Liver (tissue), 9 donors: ENCODE measurements around the gene CBX2. TPM values are rescaled to one million over a fixed set of nuclear protein-coding genes. Genes with fewer than 3 reads are reported as not detected.

ENCODE experiments used
- DNase-seq: peaks from one replicate; pipeline ENCODE4 v3.0.0-alpha.2; 2017; ENCODE audit warnings: low spot score
- H3K27ac ChIP-seq, 2 donors: one replicate each; pipeline ENCODE4 v1.7.0; 2013; ENCODE audit warnings: inconsistent platforms in 2 of 2, low read length in 2 of 2, control low read depth in 1 of 2, low read depth in 1 of 2, mild to moderate bottlenecking in 1 of 2
- H3K27me3 ChIP-seq, 4 donors: one replicate each; pipeline versions ENCODE4 v1.6.1 to v1.7.0; 2013; ENCODE audit warnings: low read length in 3 of 4, inconsistent platforms in 1 of 4, mild to moderate bottlenecking in 1 of 4, moderate library complexity in 1 of 4; ENCODE audit not compliant: control insufficient read depth in 4 of 4, insufficient read depth in 4 of 4
- H3K36me3 ChIP-seq, 4 donors: one replicate each; pipeline versions ENCODE4 v1.6.1 to v1.7.0; 2013; ENCODE audit warnings: low read length in 3 of 4, mild to moderate bottlenecking in 3 of 4, low read depth in 1 of 4, moderate library complexity in 1 of 4; ENCODE audit not compliant: control insufficient read depth in 4 of 4, insufficient read depth in 3 of 4
- H3K4me1 ChIP-seq, 4 donors: one replicate each; pipeline versions ENCODE4 v1.6.1 to v1.7.0; 2013; ENCODE audit warnings: low read length in 3 of 4, mild to moderate bottlenecking in 3 of 4, moderate library complexity in 1 of 4; ENCODE audit not compliant: control insufficient read depth in 4 of 4, insufficient read depth in 4 of 4
- H3K4me3 ChIP-seq, 3 donors: one replicate each; pipeline versions ENCODE4 v1.6.1 to v1.7.0; 2013; ENCODE audit warnings: low read length in 3 of 3, control low read depth in 1 of 3, low read depth in 1 of 3, mild to moderate bottlenecking in 1 of 3
- H3K9ac ChIP-seq, 2 donors: one replicate each; pipeline ENCODE4 v1.7.0; 2013; ENCODE audit warnings: low read length in 2 of 2, mild to moderate bottlenecking in 2 of 2, moderate library complexity in 2 of 2, control low read depth in 1 of 2, low read depth in 1 of 2
- H3K9me3 ChIP-seq, 4 donors: one replicate each; pipeline versions ENCODE4 v1.6.1 to v1.7.0; 2013; ENCODE audit warnings: low read length in 3 of 4; ENCODE audit not compliant: control insufficient read depth in 4 of 4
- EGR1 ChIP-seq, 2 donors: IDR thresholded peaks; 2 replicates each; pipeline ENCODE4 v1.6.1; 2016 to 2018; ENCODE audit warnings: antibody characterized with exemption in 2 of 2, low read depth in 2 of 2
- FOXA1 ChIP-seq: IDR thresholded peaks from 2 replicates; pipeline ENCODE4 v1.6.1; 2016; ENCODE audit warnings: antibody characterized with exemption
- GABPA ChIP-seq, 2 donors: IDR thresholded peaks in 1 of 2; conservative IDR thresholded peaks in 1 of 2; 2 replicates each; pipeline ENCODE4 v1.6.1; 2016; ENCODE audit warnings: antibody characterized with exemption in 2 of 2, mild to moderate bottlenecking in 1 of 2, moderate library complexity in 1 of 2
- HNF4A ChIP-seq, 2 donors: conservative IDR thresholded peaks; 2 replicates each; pipeline ENCODE4 v1.6.1; 2016; ENCODE audit warnings: antibody characterized with exemption in 2 of 2, mild to moderate bottlenecking in 2 of 2
- HNF4G ChIP-seq: IDR thresholded peaks from 2 replicates; pipeline ENCODE4 v1.6.1; 2016; ENCODE audit warnings: antibody characterized with exemption
- JUND ChIP-seq, 2 donors: IDR thresholded peaks; 2 replicates each; pipeline ENCODE4 v1.6.1; 2016; ENCODE audit warnings: antibody characterized with exemption in 2 of 2
- NR2F2 ChIP-seq: IDR thresholded peaks from 2 replicates; pipeline ENCODE4 v1.6.1; 2016; ENCODE audit warnings: antibody characterized with exemption
- RXRA ChIP-seq, 2 donors: IDR thresholded peaks; 2 replicates each; pipeline ENCODE4 v1.6.1; 2017 to 2018; ENCODE audit warnings: antibody characterized with exemption in 2 of 2, mild to moderate bottlenecking in 1 of 2
- SP1 ChIP-seq: IDR thresholded peaks from 2 replicates; pipeline ENCODE4 v1.6.1; 2018; ENCODE audit warnings: antibody characterized with exemption, mild to moderate bottlenecking
- TAF1 ChIP-seq: conservative IDR thresholded peaks from 2 replicates; pipeline ENCODE4 v1.6.1; 2016; ENCODE audit warnings: antibody characterized with exemption, mild to moderate bottlenecking
- YY1 ChIP-seq: IDR thresholded peaks from 2 replicates; pipeline ENCODE4 v1.6.1; 2016; ENCODE audit warnings: antibody characterized with exemption, mild to moderate bottlenecking
- WGBS: extraction: QIAGEN DNeasy Blood & Tissue Kit; methylation state at CpG from one replicate; pipeline ENCODE4 v1.1.7; 2013; 5-methylcytosine and 5-hydroxymethylcytosine counted together
- polyA plus RNA-seq, 2 donors: library from polyadenylated mRNA; stranded (reverse) in 1 of 2; unstranded in 1 of 2; fragments of 200-250 nt in 1 of 2; fragments of >200 nt in 1 of 2; fragmentation: Nextera tagmentation in 1 of 2; extraction: Ambion mirVana in 1 of 2; gene quantifications; one replicate each; pipeline versions ENCODE4 v1.2.1 to v1.2.3, GENCODE V29; 2013 to 2015
- total RNA-seq, 2 donors: library from RNA; depleted of rRNA; stranded (reverse); fragments of >200 nt; gene quantifications; one replicate each; pipeline ENCODE4 v1.2.3, GENCODE V29; 2014
- TF ChIP-seq, protein P1 (sequence below): IDR thresholded peaks from 2 replicates; pipeline ENCODE4 v1.6.1; 2016; ENCODE audit warnings: antibody characterized with exemption, mild to moderate bottlenecking
- TF ChIP-seq, protein P2 (sequence below): IDR thresholded peaks from 2 replicates; pipeline ENCODE4 v1.6.1; 2016; ENCODE audit warnings: antibody characterized with exemption
- TF ChIP-seq, protein P3 (sequence below): IDR thresholded peaks from 2 replicates; pipeline ENCODE4 v1.6.1; 2016; ENCODE audit warnings: antibody characterized with exemption
- donor health status: healthy.
- donor health status: healthy.
- donor health status: healthy.
- donor health status: healthy.
- donor health status: healthy.

Gene CBX2
- total and polyA plus RNA-seq, 4 donors = 0.33 to 2.4 (median 0.53) TPM

DNA sequence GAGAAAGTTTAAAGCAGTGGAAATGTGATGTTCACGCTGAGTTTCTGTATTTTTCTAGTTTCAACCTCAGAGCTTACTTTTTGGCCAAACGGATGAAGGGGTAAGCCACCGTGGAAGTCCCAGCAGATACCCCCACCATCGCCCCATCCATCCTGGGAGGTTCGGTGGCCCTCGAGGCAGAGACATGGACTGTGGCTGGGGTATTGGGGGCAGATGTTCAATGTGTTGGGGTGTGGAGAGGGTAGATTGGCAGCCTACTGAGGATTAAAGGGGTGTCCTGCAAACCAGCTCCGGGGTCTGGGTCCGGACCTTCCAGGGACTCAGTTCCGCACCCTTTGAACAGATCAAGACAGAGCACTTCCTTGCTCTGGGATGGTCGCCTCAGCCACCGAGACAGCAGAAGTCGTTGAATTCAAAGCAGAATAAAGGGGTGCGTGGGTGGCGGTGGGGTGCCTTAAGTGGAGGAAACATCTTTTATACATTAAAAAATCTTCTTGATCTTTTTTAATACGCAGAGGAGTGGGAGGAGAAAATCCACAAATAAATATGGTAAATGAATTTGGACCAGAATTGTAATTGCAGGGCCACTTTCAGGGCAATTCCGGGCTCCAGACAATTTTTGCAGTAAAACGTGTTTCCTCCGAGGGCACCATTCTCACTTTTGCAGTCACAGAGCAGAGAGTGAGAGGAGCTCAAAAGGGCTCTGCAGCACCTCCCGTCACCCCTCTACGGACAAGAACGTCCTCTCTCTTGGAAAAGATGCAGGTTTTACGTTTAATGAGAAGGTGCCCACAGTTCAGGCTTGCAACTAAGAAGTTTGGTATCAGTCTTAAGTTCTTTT is 27.1 kb downstream of the CBX2 start (continued):
- TF ChIP-seq, protein P1, sequence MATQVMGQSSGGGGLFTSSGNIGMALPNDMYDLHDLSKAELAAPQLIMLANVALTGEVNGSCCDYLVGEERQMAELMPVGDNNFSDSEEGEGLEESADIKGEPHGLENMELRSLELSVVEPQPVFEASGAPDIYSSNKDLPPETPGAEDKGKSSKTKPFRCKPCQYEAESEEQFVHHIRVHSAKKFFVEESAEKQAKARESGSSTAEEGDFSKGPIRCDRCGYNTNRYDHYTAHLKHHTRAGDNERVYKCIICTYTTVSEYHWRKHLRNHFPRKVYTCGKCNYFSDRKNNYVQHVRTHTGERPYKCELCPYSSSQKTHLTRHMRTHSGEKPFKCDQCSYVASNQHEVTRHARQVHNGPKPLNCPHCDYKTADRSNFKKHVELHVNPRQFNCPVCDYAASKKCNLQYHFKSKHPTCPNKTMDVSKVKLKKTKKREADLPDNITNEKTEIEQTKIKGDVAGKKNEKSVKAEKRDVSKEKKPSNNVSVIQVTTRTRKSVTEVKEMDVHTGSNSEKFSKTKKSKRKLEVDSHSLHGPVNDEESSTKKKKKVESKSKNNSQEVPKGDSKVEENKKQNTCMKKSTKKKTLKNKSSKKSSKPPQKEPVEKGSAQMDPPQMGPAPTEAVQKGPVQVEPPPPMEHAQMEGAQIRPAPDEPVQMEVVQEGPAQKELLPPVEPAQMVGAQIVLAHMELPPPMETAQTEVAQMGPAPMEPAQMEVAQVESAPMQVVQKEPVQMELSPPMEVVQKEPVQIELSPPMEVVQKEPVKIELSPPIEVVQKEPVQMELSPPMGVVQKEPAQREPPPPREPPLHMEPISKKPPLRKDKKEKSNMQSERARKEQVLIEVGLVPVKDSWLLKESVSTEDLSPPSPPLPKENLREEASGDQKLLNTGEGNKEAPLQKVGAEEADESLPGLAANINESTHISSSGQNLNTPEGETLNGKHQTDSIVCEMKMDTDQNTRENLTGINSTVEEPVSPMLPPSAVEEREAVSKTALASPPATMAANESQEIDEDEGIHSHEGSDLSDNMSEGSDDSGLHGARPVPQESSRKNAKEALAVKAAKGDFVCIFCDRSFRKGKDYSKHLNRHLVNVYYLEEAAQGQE = no peak
- TF ChIP-seq, protein P2, sequence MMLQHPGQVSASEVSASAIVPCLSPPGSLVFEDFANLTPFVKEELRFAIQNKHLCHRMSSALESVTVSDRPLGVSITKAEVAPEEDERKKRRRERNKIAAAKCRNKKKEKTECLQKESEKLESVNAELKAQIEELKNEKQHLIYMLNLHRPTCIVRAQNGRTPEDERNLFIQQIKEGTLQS = no peak
- TF ChIP-seq JUND (IDR thresholded peaks at IDR 0.05) (no peak), FOXA1 (no peak), NR2F2 (no peak), GABPA (IDR thresholded peaks at IDR 0.05 in 1 of 2, conservative IDR thresholded peaks at IDR 0.05 in 1 of 2) (no peak), YY1 (no peak)

DNA sequence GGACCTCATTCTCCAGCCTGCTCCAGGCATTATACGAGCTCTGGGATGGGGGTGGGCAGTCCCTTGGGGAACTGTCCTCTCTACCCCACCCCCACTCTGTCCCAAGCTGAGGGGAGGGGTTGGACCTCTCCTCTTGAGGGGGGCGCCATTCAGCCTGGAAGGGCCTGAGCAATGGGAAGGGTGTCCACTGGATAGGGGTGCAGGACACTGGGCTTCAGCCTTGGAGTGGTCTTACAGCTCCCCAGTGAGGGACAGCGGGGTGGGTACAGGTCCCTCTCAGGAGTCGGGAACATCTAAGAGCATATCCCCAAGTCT is 28.5 kb downstream of the CBX2 start:
- TF ChIP-seq, protein P3, sequence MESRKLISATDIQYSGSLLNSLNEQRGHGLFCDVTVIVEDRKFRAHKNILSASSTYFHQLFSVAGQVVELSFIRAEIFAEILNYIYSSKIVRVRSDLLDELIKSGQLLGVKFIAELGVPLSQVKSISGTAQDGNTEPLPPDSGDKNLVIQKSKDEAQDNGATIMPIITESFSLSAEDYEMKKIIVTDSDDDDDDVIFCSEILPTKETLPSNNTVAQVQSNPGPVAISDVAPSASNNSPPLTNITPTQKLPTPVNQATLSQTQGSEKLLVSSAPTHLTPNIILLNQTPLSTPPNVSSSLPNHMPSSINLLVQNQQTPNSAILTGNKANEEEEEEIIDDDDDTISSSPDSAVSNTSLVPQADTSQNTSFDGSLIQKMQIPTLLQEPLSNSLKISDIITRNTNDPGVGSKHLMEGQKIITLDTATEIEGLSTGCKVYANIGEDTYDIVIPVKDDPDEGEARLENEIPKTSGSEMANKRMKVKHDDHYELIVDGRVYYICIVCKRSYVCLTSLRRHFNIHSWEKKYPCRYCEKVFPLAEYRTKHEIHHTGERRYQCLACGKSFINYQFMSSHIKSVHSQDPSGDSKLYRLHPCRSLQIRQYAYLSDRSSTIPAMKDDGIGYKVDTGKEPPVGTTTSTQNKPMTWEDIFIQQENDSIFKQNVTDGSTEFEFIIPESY = no peak
- TF ChIP-seq TAF1 = no peak
- DNase-seq = no peak
- Histone ChIP-seq H3K27ac (no peak overlapping the region), H3K36me3 (no peaks in the 10 kb centered on the region), H3K9ac (no peak overlapping the region), H3K4me1 (peaks cover 0 to 15% (median 11%) of the 10 kb centered on the region in 4 donors), H3K9me3 (peaks cover 0 to 6% (median 0%) of the 10 kb centered on the region in 4 donors), H3K4me3 (no peak overlapping the region), H3K27me3 (peaks cover 11 to 65% (median 37%) of the 10 kb centered on the region in 4 donors)
- 18% methylated on average over 4 of the region's 4 CpGs for WGBS

DNA sequence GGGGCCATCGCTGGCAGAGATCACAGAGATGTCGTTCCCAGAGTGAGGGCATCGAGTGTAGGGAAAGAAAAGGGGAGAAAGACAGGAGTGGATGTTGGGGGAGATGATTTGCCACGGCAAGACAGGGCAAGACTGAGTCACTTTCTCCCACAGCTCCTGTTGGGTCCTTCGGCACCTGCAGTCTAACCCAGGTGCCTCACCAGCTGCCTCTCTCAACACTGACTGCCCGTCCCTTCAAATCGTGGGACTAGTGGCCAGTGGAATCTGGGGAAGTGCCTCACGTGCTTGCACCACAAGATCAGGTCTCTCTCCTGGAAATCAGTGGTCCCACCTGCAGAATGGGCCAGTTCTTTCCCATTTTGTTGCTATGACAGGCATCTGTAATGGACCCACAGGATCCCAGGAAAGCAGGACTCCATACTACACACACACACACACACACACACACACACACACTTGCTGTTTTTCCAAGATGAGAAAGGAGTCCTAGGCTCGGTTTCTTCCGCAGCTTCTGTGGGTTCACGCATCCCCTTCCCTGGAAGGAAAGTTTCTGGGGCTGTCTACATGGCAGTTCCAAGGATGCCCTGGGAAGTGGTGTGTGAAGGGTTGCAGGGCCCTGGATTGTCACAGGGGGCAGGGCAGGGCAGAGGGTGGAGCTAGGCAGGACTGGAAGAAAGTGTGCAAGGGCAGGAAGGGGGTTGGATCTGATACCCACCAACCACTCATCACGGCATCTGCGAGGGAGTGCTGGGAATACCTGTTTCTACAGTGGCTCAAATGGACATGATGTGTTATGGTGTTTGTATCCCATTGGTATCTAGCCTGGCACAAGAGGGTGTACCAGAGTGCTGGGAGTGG is 29.1 kb downstream of the CBX2 start:
- no peak for DNase-seq
- Histone ChIP-seq H3K27me3 (peaks cover 11 to 63% (median 37%) of the 10 kb centered on the region in 4 donors), H3K9me3 (peaks cover 0 to 6% (median 0%) of the 10 kb centered on the region in 4 donors), H3K36me3 (no peaks in the 10 kb centered on the region), H3K4me1 (peaks cover 0 to 18% (median 14%) of the 10 kb centered on the region in 4 donors), H3K9ac (no peak overlapping the region), H3K4me3 (no peak overlapping the region), H3K27ac (no peak overlapping the region)
- WGBS = 32% methylated on average over 13 of the region's 13 CpGs
- TF ChIP-seq, protein P3 = no peak
- TF ChIP-seq NR2F2 = no peak
- TF ChIP-seq, protein P2 = no peak
- TF ChIP-seq SP1 = no peak
- TF ChIP-seq, protein P1 = no peak
- no peak for TF ChIP-seq HNF4A (conservative IDR thresholded peaks at IDR 0.05)
- TF ChIP-seq EGR1 (IDR thresholded peaks at IDR 0.05; ENCODE audit: low read depth in 2 of 2) = no peak
- TF ChIP-seq HNF4G = no peak
- TF ChIP-seq RXRA (IDR thresholded peaks at IDR 0.05) = no peak
